RWPE2 (cell line): ENCODE measurements around the gene LMOD3.

ENCODE experiments used
- ATAC-seq: fragments of 200-7000 bp; cut with Tn5 transposase; 3 replicates; pipeline ENCODE4 v1.9.1; 2021; ENCODE audit warnings: low read depth
- DNase-seq: peaks from one replicate; pipeline ENCODE4 v3.0.0-alpha.2; 2020; ENCODE audit warnings: low spot score
- H3K27ac ChIP-seq: fragments of 450-650 bp; 2 replicates; pipeline ENCODE4 v1.5.1; 2017; ENCODE audit warnings: mild to moderate bottlenecking; ENCODE audit not compliant: poor library complexity, severe bottlenecking
- H3K27me3 ChIP-seq: fragments of 250-450 bp; sonication (Bioruptor Pico); 2 replicates; pipeline ENCODE4 v1.5.1; 2021; ENCODE audit warnings: mild to moderate bottlenecking, moderate library complexity; ENCODE audit not compliant: insufficient read depth, poor library complexity, severe bottlenecking
- H3K36me3 ChIP-seq: fragments of 250-450 bp; sonication (Bioruptor Pico); 2 replicates; pipeline ENCODE4 v1.5.1; 2020; ENCODE audit warnings: low read depth, mild to moderate bottlenecking, moderate library complexity
- H3K4me1 ChIP-seq: fragments of 250-450 bp; sonication (Bioruptor Pico); 2 replicates; pipeline ENCODE4 v1.5.1; 2021; ENCODE audit warnings: mild to moderate bottlenecking, moderate library complexity; ENCODE audit not compliant: insufficient read depth, poor library complexity, severe bottlenecking
- H3K4me3 ChIP-seq: fragments of 250-450 bp; sonication (Bioruptor Pico); 2 replicates; pipeline ENCODE4 v1.5.1; 2021; ENCODE audit warnings: mild to moderate bottlenecking, moderate library complexity; ENCODE audit not compliant: severe bottlenecking
- H3K9me3 ChIP-seq: fragments of 250-450 bp; sonication (Bioruptor Pico); 2 replicates; pipeline ENCODE4 v1.5.1; 2021; ENCODE audit warnings: mild to moderate bottlenecking, moderate library complexity; ENCODE audit not compliant: severe bottlenecking
- TF ChIP-seq, protein P1 (sequence below): fragments of 450-650 bp; IDR thresholded peaks from one replicate; pipeline ENCODE4 v1.5.1; 2017; ENCODE audit warnings: mild to moderate bottlenecking, moderate library complexity; ENCODE audit not compliant: poor library complexity, severe bottlenecking

LMOD3 gene

GRCh38 chr3:69079269-69080159, 42.9 kb downstream of the LMOD3 start:
- no peaks in the 10 kb centered on the region for H3K9me3 ChIP-seq
- DNase-seq = no peak
- H3K4me3 ChIP-seq = peak overlapping the region; percentile 81
- H3K27me3 ChIP-seq = no peaks in the 10 kb centered on the region
- peak; percentile 21 for ATAC-seq
- peaks cover 35% of the 10 kb centered on the region for H3K36me3 ChIP-seq
- H3K4me1 ChIP-seq = peaks cover 45% of the 10 kb centered on the region
- H3K27ac ChIP-seq = peak overlapping the region; percentile 37
- TF ChIP-seq, protein P1, sequence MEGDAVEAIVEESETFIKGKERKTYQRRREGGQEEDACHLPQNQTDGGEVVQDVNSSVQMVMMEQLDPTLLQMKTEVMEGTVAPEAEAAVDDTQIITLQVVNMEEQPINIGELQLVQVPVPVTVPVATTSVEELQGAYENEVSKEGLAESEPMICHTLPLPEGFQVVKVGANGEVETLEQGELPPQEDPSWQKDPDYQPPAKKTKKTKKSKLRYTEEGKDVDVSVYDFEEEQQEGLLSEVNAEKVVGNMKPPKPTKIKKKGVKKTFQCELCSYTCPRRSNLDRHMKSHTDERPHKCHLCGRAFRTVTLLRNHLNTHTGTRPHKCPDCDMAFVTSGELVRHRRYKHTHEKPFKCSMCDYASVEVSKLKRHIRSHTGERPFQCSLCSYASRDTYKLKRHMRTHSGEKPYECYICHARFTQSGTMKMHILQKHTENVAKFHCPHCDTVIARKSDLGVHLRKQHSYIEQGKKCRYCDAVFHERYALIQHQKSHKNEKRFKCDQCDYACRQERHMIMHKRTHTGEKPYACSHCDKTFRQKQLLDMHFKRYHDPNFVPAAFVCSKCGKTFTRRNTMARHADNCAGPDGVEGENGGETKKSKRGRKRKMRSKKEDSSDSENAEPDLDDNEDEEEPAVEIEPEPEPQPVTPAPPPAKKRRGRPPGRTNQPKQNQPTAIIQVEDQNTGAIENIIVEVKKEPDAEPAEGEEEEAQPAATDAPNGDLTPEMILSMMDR = no peak

GRCh38 chr3:69072928-69073327, 49.5 kb downstream of the LMOD3 start:
- H3K27me3 ChIP-seq = no peaks in the 10 kb centered on the region
- no peak overlapping the region for H3K27ac ChIP-seq
- peaks cover 69% of the 10 kb centered on the region for H3K36me3 ChIP-seq
- DNase-seq = no peak
- ATAC-seq = no peak
- no peak overlapping the region for H3K4me3 ChIP-seq
- no peaks in the 10 kb centered on the region for H3K9me3 ChIP-seq
- H3K4me1 ChIP-seq = peaks cover 3% of the 10 kb centered on the region
- TF ChIP-seq, protein P1 = no peak

DNA sequence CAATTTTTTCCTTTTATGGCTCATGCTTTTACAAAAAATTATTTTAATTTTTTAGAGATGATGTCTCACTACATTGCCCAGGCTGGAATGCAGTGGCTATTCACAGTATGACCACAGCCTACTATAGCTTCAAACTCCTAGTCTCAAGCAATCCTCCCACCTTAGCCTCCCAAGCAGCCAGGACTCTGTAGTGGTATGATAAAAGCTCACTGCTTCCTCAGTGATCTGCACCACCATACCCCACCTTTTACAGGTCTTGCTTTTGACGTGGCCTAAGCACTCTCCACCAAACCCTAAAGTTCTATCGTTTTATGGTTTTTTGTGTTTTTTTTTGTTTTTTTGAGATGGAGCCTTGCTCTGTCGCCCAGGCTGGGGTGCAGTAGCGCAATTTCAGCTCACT, 56.3 kb downstream of the LMOD3 start:
- H3K27me3 ChIP-seq = no peaks in the 10 kb centered on the region
- no peak overlapping the region for H3K4me3 ChIP-seq
- no peaks in the 10 kb centered on the region for H3K4me1 ChIP-seq
- no peaks in the 10 kb centered on the region for H3K9me3 ChIP-seq
- no peak overlapping the region for H3K27ac ChIP-seq
- no peak for ATAC-seq
- peaks cover 73% of the 10 kb centered on the region for H3K36me3 ChIP-seq
- TF ChIP-seq, protein P1 = no peak
- DNase-seq = no peak

GRCh38 chr3:69065318-69065964, 57.0 kb downstream of the LMOD3 start:
- no peaks in the 10 kb centered on the region for H3K9me3 ChIP-seq
- peaks cover 73% of the 10 kb centered on the region for H3K36me3 ChIP-seq
- no peaks in the 10 kb centered on the region for H3K27me3 ChIP-seq
- no peak for DNase-seq
- no peak for ATAC-seq
- no peak overlapping the region for H3K4me3 ChIP-seq
- H3K4me1 ChIP-seq = no peaks in the 10 kb centered on the region
- TF ChIP-seq, protein P1 = no peak
- H3K27ac ChIP-seq = no peak overlapping the region

DNA sequence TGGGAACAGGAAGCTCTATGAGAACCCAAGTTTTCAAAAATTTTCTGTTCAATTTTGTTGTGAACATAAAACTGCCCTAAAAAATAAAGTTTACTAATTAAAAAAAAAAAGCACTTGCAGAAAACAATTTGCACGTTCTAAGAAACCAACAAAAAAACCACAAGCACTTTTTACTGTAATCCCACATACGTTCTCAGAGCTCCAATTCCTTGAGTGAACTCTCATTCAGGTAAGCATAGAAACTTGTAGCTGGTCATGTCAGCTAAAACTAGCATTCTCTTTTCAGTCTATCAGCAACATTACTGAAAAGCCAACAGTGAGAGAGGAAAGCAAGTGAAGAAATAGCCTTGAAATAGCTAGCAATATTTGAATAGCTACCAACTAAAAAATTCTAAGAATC, 58.8 kb downstream of the LMOD3 start:
- Histone ChIP-seq H3K9me3 (no peaks in the 10 kb centered on the region), H3K4me1 (no peaks in the 10 kb centered on the region), H3K27ac (no peak overlapping the region), H3K27me3 (no peaks in the 10 kb centered on the region), H3K36me3 (peaks cover 78% of the 10 kb centered on the region), H3K4me3 (no peak overlapping the region)
- ATAC-seq = no peak
- TF ChIP-seq, protein P1 = no peak
- DNase-seq = no peak
